Measurements from ENCODE around the gene MLLT10. TPM values are rescaled to one million over a fixed set of nuclear protein-coding genes. Genes with fewer than 3 reads are reported as not detected.
"Not testable (repeated sequence)": the region's sequence is repeated elsewhere in the genome, so short reads cannot be mapped to it uniquely, and the experiment has no call there.

MLLT10 gene
- total RNA-seq, 2 experiments from 2014 or later: 44.1 to 47.2 TPM

GRCh38 chr10:21696302-21696701 lies 162.3 kb downstream of the MLLT10 start:
- Mint-ChIP-seq H3K9me3 (peaks cover 34% of the 10 kb centered on the region), H3K27me3 (no peaks in the 10 kb centered on the region), H3K36me3 (ENCODE audit: low read depth) (peaks cover 63% of the 10 kb centered on the region), H3K4me3 (no peak overlapping the region), H3K4me1 (peaks cover 21% of the 10 kb centered on the region), H3K27ac (no peak overlapping the region)
- POLR2A ChIA-PET: interaction anchor here (0.5 kb wide), 1 partner anchor 24 kb away, joined by 4 read pairs; no protein-coding TSS in a partner anchor
- CTCF ChIA-PET: interaction anchor here (0.7 to 1.4 kb wide), 4 partner anchors 9 to 1181 kb away, joined by 3 to 5 read pairs (median 4); no protein-coding TSS in a partner anchor
- no peak for DNase-seq

DNA sequence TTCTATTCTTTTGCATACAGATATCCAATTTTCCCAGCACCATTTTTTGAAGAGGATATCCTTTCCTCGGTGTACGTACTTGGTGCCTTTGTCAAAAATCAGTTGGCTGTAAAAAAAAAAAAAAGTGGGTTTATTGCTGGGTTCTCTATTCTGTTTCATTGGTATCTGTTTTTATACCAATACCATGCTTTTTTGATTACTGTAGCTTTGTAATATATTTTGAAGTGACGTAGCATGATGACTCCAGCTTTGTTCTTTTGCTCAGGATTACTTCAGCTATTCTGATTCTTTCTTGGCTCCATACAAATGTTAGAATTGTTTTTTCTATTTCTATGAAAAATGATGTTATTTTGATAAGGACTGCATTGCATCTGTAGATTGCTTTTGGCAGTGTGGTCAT lies 165.5 kb downstream of the MLLT10 start:
- DNase-seq: no peak
- no peak overlapping the region for H3K4me3 Mint-ChIP-seq
- H3K36me3 Mint-ChIP-seq (ENCODE audit: low read depth): peaks cover 68% of the 10 kb centered on the region
- H3K4me1 Mint-ChIP-seq: peaks cover 43% of the 10 kb centered on the region
- ChIA-PET POLR2A (no interaction called here), CTCF (no interaction called here)
- no peak overlapping the region for H3K27ac Mint-ChIP-seq
- peaks cover 34% of the 10 kb centered on the region for H3K9me3 Mint-ChIP-seq
- H3K27me3 Mint-ChIP-seq: no peaks in the 10 kb centered on the region

DNA sequence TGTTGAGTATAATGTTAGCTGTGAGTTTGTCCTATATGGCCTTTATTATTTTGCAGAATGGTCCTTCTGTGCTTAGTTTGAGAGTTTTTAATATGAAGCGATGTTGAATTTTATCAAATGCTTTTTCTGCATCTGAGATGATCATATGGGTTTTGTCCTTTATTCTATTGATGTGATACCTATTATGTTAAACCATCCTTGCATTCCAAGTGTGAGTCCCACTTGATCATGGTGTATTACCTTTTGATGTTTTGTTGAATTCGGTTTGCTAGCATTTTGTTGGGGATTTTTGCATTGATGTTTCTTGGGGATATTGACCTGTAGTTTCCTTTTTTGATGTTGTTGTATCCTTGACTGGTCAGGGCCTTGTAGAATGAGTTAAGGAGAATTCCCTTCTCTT lies 166.4 kb downstream of the MLLT10 start:
- Mint-ChIP-seq H3K36me3 (ENCODE audit: low read depth) (peaks cover 65% of the 10 kb centered on the region), H3K4me1 (peaks cover 41% of the 10 kb centered on the region)

DNA sequence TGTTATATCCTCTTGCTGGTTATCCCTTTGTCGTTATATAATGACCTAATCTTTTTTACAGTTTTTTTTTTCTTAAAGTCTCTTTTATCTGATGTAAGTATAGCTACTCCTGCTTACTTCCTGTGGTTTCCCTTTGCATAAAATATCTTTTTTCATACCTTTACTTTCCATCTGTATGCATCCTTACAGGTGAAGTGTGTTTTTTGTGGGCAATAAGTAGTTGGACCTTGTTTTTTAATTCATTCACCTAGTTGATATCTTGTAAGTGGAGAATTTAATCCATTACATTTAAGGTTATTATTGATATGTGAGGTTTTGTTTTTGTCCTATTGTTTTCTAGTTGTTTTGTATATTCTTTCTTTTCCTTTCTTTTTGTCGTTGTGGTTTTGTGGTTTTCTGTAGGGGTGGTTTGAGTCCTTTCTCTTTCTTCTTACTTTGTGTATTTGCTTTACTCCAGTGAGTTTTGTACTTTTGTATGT lies 168.6 kb downstream of the MLLT10 start:
- peak overlapping the region; percentile 44 for H3K4me3 Mint-ChIP-seq
- peak; percentile 44 for DNase-seq
- H3K36me3 Mint-ChIP-seq (ENCODE audit: low read depth): peaks cover 62% of the 10 kb centered on the region
- peaks cover 42% of the 10 kb centered on the region for H3K4me1 Mint-ChIP-seq
- peak overlapping the region; percentile 91 for H3K27ac Mint-ChIP-seq
- POLR2A ChIA-PET: no interaction called here
- H3K27me3 Mint-ChIP-seq: no peaks in the 10 kb centered on the region
- H3K9me3 Mint-ChIP-seq: peaks cover 31% of the 10 kb centered on the region
- CTCF ChIA-PET: no interaction called here

More for the DNA sequence above, 166.4 kb downstream of the MLLT10 start:
- DNase-seq: no peak
- ChIA-PET POLR2A (interaction anchor here (0.6 kb wide), 1 partner anchor 169 kb away, joined by 4 read pairs; no protein-coding TSS in a partner anchor), CTCF (interaction anchor here (0.5 kb wide), 1 partner anchor 111 kb away, joined by 4 read pairs; no protein-coding TSS in a partner anchor)
- H3K27me3 Mint-ChIP-seq: no peaks in the 10 kb centered on the region
- no peak overlapping the region for H3K27ac Mint-ChIP-seq
- no peak overlapping the region for H3K4me3 Mint-ChIP-seq
- H3K9me3 Mint-ChIP-seq: peaks cover 34% of the 10 kb centered on the region

DNA sequence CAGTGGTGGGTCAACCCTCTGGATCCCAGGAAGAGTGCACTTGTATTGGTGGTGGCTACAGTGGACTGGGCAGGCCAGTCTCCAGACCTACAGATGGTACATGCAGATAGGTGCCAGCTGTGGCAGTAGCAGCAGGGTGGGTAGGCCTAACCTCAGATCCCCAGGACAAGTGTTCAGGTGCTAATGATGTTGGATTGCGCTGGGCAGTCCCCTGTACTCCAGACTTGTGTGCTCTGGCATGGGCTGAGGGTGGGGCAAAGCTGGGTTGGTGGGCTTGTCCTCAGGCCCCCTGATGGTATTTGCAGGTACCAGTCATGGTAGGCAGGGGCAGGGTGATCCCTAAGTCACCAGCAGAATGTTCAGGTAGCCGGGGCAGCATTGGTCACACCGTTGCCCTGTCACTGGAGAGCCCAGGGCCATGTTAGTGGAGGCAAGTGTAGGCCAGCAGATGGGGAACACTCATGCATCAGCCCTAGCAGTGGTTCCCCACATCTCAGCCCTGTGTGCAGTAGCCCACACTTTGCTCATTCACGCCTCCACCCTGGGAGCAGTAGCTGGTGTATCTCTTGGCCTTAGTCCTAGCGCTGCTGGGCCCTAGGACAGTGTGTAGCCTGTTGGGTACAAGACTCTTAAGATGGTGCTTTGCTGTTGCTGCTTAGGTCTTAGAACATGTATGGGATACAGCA lies 171.3 kb downstream of the MLLT10 start:
- Mint-ChIP-seq H3K36me3 (ENCODE audit: low read depth) (peaks cover 52% of the 10 kb centered on the region), H3K4me3 (no peak overlapping the region), H3K4me1 (peaks cover 47% of the 10 kb centered on the region), H3K27ac (no peak overlapping the region), H3K9me3 (peaks cover 10% of the 10 kb centered on the region), H3K27me3 (no peaks in the 10 kb centered on the region)
- ChIA-PET POLR2A (no interaction called here), CTCF (interaction anchor here (0.6 kb wide), 1 partner anchor 9 kb away, joined by 5 read pairs; no protein-coding TSS in a partner anchor)
- no peak for DNase-seq

- Mint-ChIP-seq H3K27me3 (no peaks in the 10 kb centered on the region), H3K4me3 (no peak overlapping the region), H3K27ac (no peak overlapping the region), H3K36me3 (ENCODE audit: low read depth) (peaks cover 51% of the 10 kb centered on the region), H3K9me3 (peaks cover 5% of the 10 kb centered on the region), H3K4me1 (peaks cover 51% of the 10 kb centered on the region)
- CTCF ChIA-PET: no interaction called here
- DNase-seq: no peak
- POLR2A ChIA-PET: no interaction called here
These were observed 171.8 kb downstream of the MLLT10 start for GRCh38 chr10:21705828-21706176.

GRCh38 chr10:21707498-21707897 lies 173.5 kb downstream of the MLLT10 start:
- Mint-ChIP-seq H3K9me3 (no peaks in the 10 kb centered on the region), H3K4me1 (peaks cover 44% of the 10 kb centered on the region), H3K4me3 (no peak overlapping the region), H3K27ac (peak overlapping the region; percentile 15), H3K36me3 (ENCODE audit: low read depth) (peaks cover 44% of the 10 kb centered on the region), H3K27me3 (no peaks in the 10 kb centered on the region)
- no peak for DNase-seq
- ChIA-PET CTCF (interaction anchor here (1.0 kb wide), 1 partner anchor 12 kb away, joined by 3 read pairs; no protein-coding TSS in a partner anchor), POLR2A (no interaction called here)

DNA sequence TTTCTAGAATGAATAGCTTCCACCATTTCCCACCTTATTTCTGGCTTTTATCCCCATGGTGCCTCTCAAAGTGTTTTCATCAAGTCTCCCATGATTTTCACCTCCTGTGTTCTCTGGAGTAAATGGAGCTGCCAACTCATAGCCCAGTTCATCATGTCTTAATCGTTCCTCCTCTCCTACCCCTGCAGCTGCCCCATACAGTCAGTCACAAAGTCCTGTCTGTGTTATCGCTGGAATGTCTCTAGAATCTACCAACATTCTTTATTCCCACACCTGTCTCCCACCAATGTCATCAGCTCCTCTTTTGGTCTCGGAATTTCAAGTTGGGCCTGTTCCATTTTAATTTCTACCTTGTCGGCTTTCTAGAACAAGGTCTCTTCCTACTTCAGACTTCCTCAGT lies 178.9 kb downstream of the MLLT10 start:
- Mint-ChIP-seq H3K9me3 (no peaks in the 10 kb centered on the region), H3K36me3 (ENCODE audit: low read depth) (peaks cover 45% of the 10 kb centered on the region), H3K4me3 (no peak overlapping the region), H3K27ac (peak overlapping the region; percentile 4), H3K4me1 (peaks cover 11% of the 10 kb centered on the region), H3K27me3 (no peaks in the 10 kb centered on the region)
- DNase-seq: no peak
- CTCF ChIA-PET: interaction anchor here (1.7 kb wide), 1 partner anchor 12 kb away, joined by 6 read pairs; no protein-coding TSS in a partner anchor
- POLR2A ChIA-PET: no interaction called here

- DNase-seq: no peak
- CTCF ChIA-PET: no interaction called here
- Mint-ChIP-seq H3K27me3 (no peaks in the 10 kb centered on the region), H3K9me3 (no peaks in the 10 kb centered on the region), H3K36me3 (ENCODE audit: low read depth) (peaks cover 37% of the 10 kb centered on the region), H3K4me3 (no peak overlapping the region), H3K4me1 (peaks cover 5% of the 10 kb centered on the region), H3K27ac (no peak overlapping the region)
- POLR2A ChIA-PET: no interaction called here
These were observed 181.6 kb downstream of the MLLT10 start for GRCh38 chr10:21715531-21716195.

- H3K27ac Mint-ChIP-seq, H3K27me3 Mint-ChIP-seq, DNase-seq, H3K4me1 Mint-ChIP-seq, POLR2A ChIA-PET, H3K9me3 Mint-ChIP-seq, CTCF ChIA-PET, H3K4me3 Mint-ChIP-seq: not testable (repeated sequence)
- peaks cover 32% of the 10 kb centered on the region for H3K36me3 Mint-ChIP-seq (ENCODE audit: low read depth)
These were observed 183.5 kb downstream of the MLLT10 start for GRCh38 chr10:21717437-21718054.

DNA sequence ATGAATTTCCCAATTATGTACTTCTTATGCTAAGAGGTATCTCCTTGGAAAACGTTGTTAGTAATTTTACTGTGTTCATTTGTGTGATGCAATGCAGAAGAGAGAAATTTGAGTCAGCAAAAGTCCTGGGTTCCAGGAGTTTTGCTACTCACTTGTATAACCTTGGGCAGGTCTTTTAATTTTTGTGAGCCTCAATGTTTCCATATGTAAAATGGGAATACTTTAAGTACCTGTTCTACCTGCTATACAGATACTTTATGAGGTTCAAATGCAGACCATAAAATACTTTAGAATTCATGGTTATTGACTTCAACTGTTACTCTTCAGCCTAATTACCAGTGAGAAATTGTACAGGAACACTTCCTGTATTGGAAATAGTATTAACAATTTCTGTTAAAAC lies 185.5 kb downstream of the MLLT10 start:
- ChIA-PET POLR2A (interaction anchor here (0.7 kb wide), 1 partner anchor 23 kb away, joined by 4 read pairs; no protein-coding TSS in a partner anchor), CTCF (interaction anchor here (1.7 kb wide), 1 partner anchor 13 kb away, joined by 6 read pairs; no protein-coding TSS in a partner anchor)
- no peaks in the 10 kb centered on the region for H3K9me3 Mint-ChIP-seq
- H3K36me3 Mint-ChIP-seq (ENCODE audit: low read depth): peaks cover 23% of the 10 kb centered on the region
- no peak overlapping the region for H3K27ac Mint-ChIP-seq
- peaks cover 8% of the 10 kb centered on the region for H3K4me1 Mint-ChIP-seq
- DNase-seq: no peak
- no peaks in the 10 kb centered on the region for H3K27me3 Mint-ChIP-seq
- H3K4me3 Mint-ChIP-seq: no peak overlapping the region

DNA sequence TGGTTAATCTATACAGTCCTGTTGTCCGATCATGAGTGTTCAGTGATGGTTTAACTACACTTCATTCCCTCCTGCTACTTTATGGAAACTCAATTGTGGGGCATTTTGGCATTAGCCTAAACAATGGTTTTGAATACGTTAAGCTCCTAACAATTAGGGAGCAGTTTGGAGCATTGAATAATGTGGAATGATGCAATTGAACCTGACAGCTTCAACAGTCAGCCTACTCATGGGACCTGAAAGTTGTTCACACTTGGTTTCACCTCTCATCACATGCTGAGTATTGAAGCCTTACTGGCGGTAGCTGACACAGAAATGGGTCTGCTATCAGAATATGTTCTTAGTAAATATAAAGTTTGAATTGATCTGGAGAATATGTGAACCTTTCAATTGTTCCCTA lies 186.1 kb downstream of the MLLT10 start:
- Mint-ChIP-seq H3K4me1 (peaks cover 14% of the 10 kb centered on the region), H3K4me3 (no peak overlapping the region), H3K36me3 (ENCODE audit: low read depth) (peaks cover 21% of the 10 kb centered on the region), H3K27me3 (no peaks in the 10 kb centered on the region), H3K27ac (no peak overlapping the region), H3K9me3 (no peaks in the 10 kb centered on the region)
- POLR2A ChIA-PET: interaction anchor here (0.7 kb wide), 1 partner anchor 24 kb away, joined by 4 read pairs; no protein-coding TSS in a partner anchor
- CTCF ChIA-PET: interaction anchor here (1.7 kb wide), 1 partner anchor 12 kb away, joined by 6 read pairs; no protein-coding TSS in a partner anchor
- DNase-seq: no peak
